Measurements from ENCODE around the gene MYO1D. TPM values are rescaled to one million over a fixed set of nuclear protein-coding genes. Genes with fewer than 3 reads are reported as not detected.
A peak's percentile ranks its signal among the peaks of the same experiment; 100 is the strongest.
"Not testable (repeated sequence)": the region's sequence is repeated elsewhere in the genome, so short reads cannot be mapped to it uniquely, and the experiment has no call there.

MYO1D gene
- total RNA-seq, 1 donor from 2014 or later: 12.9 TPM

DNA sequence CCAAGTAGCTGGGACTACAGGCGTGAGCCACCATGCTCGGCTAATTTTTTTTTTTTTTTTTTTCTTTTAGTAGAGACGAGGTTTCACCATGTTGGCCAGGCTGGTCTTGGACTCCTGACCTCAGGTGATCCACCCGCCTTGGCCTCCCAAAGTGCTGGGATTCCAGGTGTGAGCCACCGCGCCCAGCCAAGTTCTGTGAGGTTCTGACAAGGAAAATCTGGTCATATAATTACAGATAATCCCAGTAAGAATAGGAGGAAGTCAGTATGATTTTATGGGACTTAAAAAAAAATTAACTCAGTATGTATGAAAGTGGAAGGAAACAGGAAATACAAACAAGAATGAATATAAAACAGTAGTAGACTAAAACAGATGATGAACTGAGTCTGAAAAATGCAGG is 426.5 kb downstream of the MYO1D start:
- H3K4me3 Mint-ChIP-seq; H3K27ac Mint-ChIP-seq; H3K27me3 Mint-ChIP-seq; DNase-seq; intact Hi-C loops (cut with micrococcal nuclease); H3K9me3 Mint-ChIP-seq: not testable (repeated sequence)
- H3K4me1 Mint-ChIP-seq: peaks cover 31% of the 10 kb centered on the region
- peaks cover 83% of the 10 kb centered on the region for H3K36me3 Mint-ChIP-seq (ENCODE audit: low read depth)

DNA sequence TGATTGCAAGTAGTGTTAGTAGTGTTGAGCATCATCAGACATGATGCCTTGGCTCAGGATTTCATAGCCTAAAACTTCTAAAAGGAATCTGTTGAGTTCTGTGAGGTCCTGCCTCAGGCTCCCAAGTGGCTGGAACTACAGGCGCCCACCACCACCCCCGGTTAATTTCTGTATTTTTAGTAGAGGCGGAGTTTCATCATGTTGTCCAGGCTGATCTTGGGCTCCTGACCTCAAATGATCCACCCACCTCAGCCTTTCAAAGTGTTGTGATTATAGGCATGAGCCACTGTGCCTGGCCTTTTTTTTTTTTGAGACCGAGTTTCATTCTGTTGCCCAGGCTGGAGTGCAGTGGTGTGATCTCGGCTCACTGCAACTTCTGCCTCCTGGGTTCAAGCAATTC is 427.0 kb downstream of the MYO1D start:
- H3K27ac Mint-ChIP-seq: peak overlapping the region; percentile 6
- no peak for DNase-seq
- no peaks in the 10 kb centered on the region for H3K27me3 Mint-ChIP-seq
- peaks cover 83% of the 10 kb centered on the region for H3K36me3 Mint-ChIP-seq (ENCODE audit: low read depth)
- H3K4me3 Mint-ChIP-seq: no peak overlapping the region
- H3K9me3 Mint-ChIP-seq: no peaks in the 10 kb centered on the region
- peaks cover 31% of the 10 kb centered on the region for H3K4me1 Mint-ChIP-seq
- intact Hi-C loops (cut with micrococcal nuclease): loop anchor here (10.0 kb wide), 1 partner anchor 545 kb away; the partner anchor contains the start of gene UTP6

DNA sequence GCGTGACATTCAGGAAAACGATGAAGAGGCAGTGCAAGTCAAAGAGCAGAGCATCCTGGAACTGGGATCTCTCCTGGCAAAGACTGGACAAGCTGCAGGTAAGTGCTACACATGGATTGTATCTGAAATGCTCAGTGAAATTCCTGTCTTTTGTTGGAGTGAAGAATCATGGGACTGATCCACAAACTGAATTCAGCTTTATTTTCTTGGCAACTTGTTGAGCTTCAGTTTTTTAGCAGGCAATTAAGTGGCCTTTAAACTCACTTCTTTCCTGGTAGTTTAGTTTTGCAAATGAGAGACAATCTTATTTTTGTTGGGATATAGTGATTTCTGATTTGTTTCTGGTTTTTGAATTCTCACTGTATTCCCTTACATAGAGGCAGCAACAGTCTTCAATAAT is 430.0 kb downstream of the MYO1D start:
- H3K27me3 Mint-ChIP-seq: peaks cover 10% of the 10 kb centered on the region
- H3K36me3 Mint-ChIP-seq (ENCODE audit: low read depth): peaks cover 54% of the 10 kb centered on the region
- no peak for DNase-seq
- H3K27ac Mint-ChIP-seq: no peak overlapping the region
- peak overlapping the region; percentile 88 for H3K4me3 Mint-ChIP-seq
- H3K9me3 Mint-ChIP-seq: no peaks in the 10 kb centered on the region
- H3K4me1 Mint-ChIP-seq: peaks cover 29% of the 10 kb centered on the region
- intact Hi-C loops (cut with micrococcal nuclease): loop anchor here (10.0 kb wide), 1 partner anchor 542 kb away; the partner anchor contains the start of gene UTP6

DNA sequence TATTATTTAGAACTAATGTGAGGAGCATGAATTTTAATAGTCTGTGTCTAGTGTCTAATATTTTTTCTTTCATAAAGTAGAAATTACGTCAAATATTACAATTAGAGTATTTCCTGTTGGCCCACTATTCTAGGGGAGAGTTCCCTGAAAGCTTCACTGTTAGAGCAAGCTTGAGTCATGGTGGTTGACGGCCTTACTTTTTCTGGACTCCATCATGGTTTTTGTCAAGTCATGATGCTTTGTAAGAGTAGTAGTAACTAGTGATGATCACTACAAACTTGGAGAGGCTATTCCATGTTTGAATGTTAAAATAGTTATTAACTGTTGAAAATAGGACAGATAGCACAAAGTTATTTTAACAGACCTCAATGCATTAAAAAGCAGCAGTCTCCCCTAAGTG is 431.0 kb downstream of the MYO1D start:
- no peak for DNase-seq
- Mint-ChIP-seq H3K36me3 (ENCODE audit: low read depth) (peaks cover 46% of the 10 kb centered on the region), H3K4me1 (peaks cover 33% of the 10 kb centered on the region), H3K4me3 (peak overlapping the region; percentile 88), H3K9me3 (no peaks in the 10 kb centered on the region), H3K27me3 (peaks cover 13% of the 10 kb centered on the region), H3K27ac (no peak overlapping the region)
- intact Hi-C loops (cut with micrococcal nuclease): loop anchor here (2.0 to 10.0 kb wide), 2 partner anchors 41 to 541 kb away; partner anchors contain the start of genes CDK5R1 and UTP6

DNA sequence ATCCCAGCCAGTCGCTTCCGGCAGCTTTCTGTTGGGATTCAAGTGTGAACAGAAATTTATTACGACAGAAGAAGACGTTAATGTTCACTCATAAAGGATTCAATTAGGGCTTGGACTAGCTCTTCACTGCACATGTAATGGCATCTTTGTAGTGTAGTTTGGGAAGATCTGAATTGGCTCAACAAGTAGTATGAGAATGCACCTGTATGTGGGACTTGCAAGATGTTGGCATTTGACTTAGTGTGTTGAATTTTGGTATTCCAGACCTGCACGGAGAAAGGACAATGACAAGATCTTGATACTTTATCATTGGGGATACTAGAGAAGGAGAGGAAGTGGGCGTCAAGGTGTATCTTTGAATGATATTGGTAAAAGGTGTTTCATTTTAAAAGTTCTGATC is 431.4 kb downstream of the MYO1D start:
- H3K36me3 Mint-ChIP-seq (ENCODE audit: low read depth): peaks cover 42% of the 10 kb centered on the region

DNA sequence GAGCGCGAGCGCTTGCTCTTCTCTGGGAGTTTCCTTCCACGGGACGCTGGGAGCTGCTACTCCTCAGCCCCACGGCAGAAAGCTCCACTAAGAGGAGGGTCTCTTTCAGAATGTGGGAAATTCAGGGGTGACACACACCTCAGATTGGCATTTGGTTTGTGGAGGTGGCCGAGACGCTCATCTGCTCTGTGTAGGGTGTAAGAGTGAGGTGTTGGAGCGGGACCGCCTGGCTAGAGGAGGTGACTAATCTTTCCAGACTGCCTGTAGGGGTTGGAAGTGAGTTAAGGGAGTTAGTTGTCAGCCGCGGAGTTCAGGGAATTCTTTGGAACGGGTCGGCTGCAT is 431.9 kb downstream of the MYO1D start:
- intact Hi-C loops (cut with micrococcal nuclease): loop anchor here (2.0 to 10.0 kb wide), 2 partner anchors 42 to 540 kb away; partner anchors contain the start of genes CDK5R1 and UTP6
- H3K4me3 Mint-ChIP-seq: peak overlapping the region; percentile 88
- H3K9me3 Mint-ChIP-seq: no peaks in the 10 kb centered on the region
- no peak for DNase-seq
- peaks cover 33% of the 10 kb centered on the region for H3K4me1 Mint-ChIP-seq
- peaks cover 40% of the 10 kb centered on the region for H3K36me3 Mint-ChIP-seq (ENCODE audit: low read depth)
- peak overlapping the region; percentile 80 for H3K27ac Mint-ChIP-seq
- peaks cover 13% of the 10 kb centered on the region for H3K27me3 Mint-ChIP-seq

More for the DNA sequence above, 431.4 kb downstream of the MYO1D start:
- no peaks in the 10 kb centered on the region for H3K9me3 Mint-ChIP-seq
- peak overlapping the region; percentile 80 for H3K27ac Mint-ChIP-seq
- peaks cover 13% of the 10 kb centered on the region for H3K27me3 Mint-ChIP-seq
- H3K4me1 Mint-ChIP-seq: peaks cover 33% of the 10 kb centered on the region
- peak overlapping the region; percentile 88 for H3K4me3 Mint-ChIP-seq
- intact Hi-C loops (cut with micrococcal nuclease): loop anchor here (2.0 to 10.0 kb wide), 2 partner anchors 41 to 541 kb away; partner anchors contain the start of genes CDK5R1 and UTP6
- no peak for DNase-seq

DNA sequence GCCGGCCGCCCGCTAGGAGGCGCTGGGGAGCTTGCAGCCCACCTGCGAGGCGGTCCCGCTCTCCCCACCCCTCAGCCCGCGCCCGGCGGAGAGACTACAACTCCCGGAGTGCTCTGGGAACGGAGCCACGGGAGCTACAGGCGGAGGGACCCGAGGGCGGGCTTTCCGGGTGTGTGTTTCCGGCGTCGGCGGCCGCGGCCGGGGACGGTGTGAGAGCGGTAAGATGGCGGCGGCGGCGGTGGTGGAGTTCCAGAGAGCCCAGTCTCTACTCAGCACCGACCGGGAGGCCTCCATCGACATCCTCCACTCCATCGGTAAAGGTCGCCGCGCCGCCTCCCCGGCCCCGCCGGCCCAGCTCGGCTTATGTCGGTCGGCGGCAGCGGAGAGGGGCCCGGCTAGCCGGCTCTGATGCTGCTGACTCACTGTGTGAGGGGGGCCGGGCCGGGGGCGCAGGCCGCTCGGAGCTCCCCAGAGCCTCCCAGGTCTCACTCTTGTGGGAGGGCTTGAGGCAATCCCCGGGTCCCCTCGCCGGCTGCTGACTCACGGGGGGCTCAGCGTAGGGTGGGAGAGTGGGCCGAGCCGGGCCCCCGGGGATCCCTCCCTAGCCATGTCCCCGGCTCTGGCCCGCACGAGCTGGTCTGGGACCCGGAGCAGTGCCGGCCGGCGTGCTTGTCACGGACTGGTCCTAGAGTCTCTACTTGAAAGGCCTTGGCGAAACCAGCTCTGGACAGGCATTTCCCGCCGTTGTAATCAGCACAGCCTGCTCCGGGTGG is 432.4 kb downstream of the MYO1D start, which contains the start of gene PSMD11:
Gene PSMD11 (plus strand): TSS at position 210 of the 773 bp plus-strand sequence. CDS start 14 bp downstream, at position 224.
- DNase-seq: peak; percentile 100
- H3K36me3 Mint-ChIP-seq (ENCODE audit: low read depth): peaks cover 35% of the 10 kb centered on the region
- H3K9me3 Mint-ChIP-seq: no peaks in the 10 kb centered on the region
- H3K27me3 Mint-ChIP-seq: peaks cover 13% of the 10 kb centered on the region
- intact Hi-C loops (cut with micrococcal nuclease): loop anchor here (1.0 to 10.0 kb wide), 5 partner anchors 18 to 540 kb away; partner anchors contain the start of genes CDK5R1, UTP6 and ZNF207
- H3K4me1 Mint-ChIP-seq: peaks cover 28% of the 10 kb centered on the region
- H3K4me3 Mint-ChIP-seq: peak within 1 kb of the TSS; percentile 88
- peak within 1 kb of the TSS; percentile 86 for H3K27ac Mint-ChIP-seq

DNA sequence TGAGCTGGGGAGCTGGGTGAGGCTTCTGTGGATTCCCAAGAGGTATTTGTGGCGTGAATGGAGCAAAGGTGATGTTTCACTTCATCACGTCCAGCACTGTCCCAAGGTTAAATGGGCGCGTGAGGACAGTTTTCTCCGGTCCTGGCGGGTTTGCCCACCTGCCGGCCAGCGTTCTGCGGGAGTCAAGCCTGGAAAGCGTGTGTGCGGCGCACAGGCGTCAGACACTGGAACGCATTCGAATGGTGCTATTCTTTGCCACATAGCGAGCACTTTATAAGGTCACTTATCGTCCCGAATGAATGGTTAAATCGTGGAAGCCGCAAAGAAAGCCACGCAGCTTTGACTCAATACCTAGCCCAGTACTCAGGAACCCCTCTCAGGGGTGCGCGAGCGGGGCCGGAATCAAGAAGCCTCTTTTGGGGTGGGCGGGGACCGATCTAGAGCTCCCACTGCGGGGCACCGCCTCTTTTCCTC is 433.1 kb downstream of the MYO1D start:
- Mint-ChIP-seq H3K27ac (peak overlapping the region; percentile 86), H3K4me1 (peaks cover 27% of the 10 kb centered on the region), H3K9me3 (no peaks in the 10 kb centered on the region), H3K27me3 (peaks cover 13% of the 10 kb centered on the region), H3K36me3 (ENCODE audit: low read depth) (peaks cover 32% of the 10 kb centered on the region), H3K4me3 (peak overlapping the region; percentile 88)
- intact Hi-C loops (cut with micrococcal nuclease): loop anchor here (1.0 to 10.0 kb wide), 5 partner anchors 18 to 539 kb away; partner anchors contain the start of genes CDK5R1, UTP6 and ZNF207
- no peak for DNase-seq

Other genes with a start within 250 kb of the MYO1D start
- 0.43 and 0.82 TPM in 2 replicates for gene TMEM98, start 51.0 kb upstream of the MYO1D start, total RNA-seq
- not detected in 2 replicates for gene SPACA3, start 114.7 kb upstream of the MYO1D start, total RNA-seq

All from activated CD4-positive, alpha-beta T cell treated with anti-CD3 and anti-CD28 coated beads, Interleukin-2, amount 10 ng/mL, durations not matched to agents 24 days and 14 days (primary cell).